GM20000 (cell line): Measurements from ENCODE around the gene GKAP1.

Experiments used
- DNase-seq: peaks from one replicate; pipeline ENCODE4 v3.0.0; 2012; ENCODE audit warnings: low spot score
- CTCF ChIP-seq: IDR thresholded peaks from 2 replicates; pipeline ENCODE4 v1.5.1; 2012; ENCODE audit warnings: mild to moderate bottlenecking, control low read depth; ENCODE audit errors: extremely low read depth, missing control alignments

GKAP1 gene

GRCh38 chr9:83701286-83701685 is 116.3 kb downstream of the GKAP1 start:
- DNase-seq: no peak
- TF ChIP-seq CTCF: no peak

GRCh38 chr9:83699615-83700014 is 118.0 kb downstream of the GKAP1 start:
- TF ChIP-seq CTCF: no peak
- DNase-seq: no peak

GRCh38 chr9:83698976-83699585 is 118.5 kb downstream of the GKAP1 start:
- no peak for TF ChIP-seq CTCF
- no peak for DNase-seq

- no peak for DNase-seq
- TF ChIP-seq CTCF: no peak
Observed at GRCh38 chr9:83691492-83691891, 126.1 kb downstream of the GKAP1 start.
